SK-N-SH (cell line): ENCODE data around the gene ZNF514.

ENCODE experiments used
- JUND ChIP-seq: IDR thresholded peaks from 2 replicates; pipeline ENCODE4 v1.4.0; 2012
- TF ChIP-seq, protein P1 (sequence below): fragments of 200-600 bp; sonication (generic); IDR thresholded peaks from 2 replicates; pipeline ENCODE4 v1.6.1; 2017; ENCODE audit warnings: antibody characterized with exemption, mild to moderate bottlenecking, moderate library complexity

DNA sequence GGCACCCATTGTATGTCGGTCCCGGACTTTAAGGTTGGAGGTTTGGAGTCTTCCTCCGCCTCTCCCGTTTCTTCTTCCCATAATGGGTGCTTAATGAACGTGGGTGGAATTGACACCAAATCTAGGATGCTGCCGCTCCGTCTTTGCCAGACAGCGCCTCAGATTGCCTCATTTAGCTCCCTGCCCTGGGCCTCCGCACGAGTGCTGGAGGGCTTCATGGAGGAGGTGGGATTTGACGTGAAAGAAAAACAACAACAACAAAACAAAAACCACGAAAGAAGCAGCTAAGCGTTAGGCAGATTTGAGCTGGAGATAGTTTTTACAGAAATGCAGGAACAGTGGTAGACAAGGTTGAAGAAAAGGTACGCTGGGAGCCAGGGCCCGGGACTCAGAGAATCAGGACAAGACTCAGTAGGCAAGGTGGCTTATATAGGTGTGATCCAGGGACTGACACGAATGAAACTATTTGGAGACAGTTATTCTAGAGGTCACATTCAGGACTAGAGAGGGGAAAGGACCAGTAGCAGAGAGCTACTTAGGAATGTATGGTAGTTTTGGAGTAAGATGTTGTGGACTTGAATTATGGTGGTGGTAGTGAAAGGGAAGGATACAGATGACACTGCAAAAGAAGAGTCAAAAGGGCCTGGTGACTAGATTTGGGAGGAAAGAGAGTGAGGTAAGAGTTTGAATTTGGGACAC, 6.6 kb upstream of the ZNF514 start:
- TF ChIP-seq, protein P1, sequence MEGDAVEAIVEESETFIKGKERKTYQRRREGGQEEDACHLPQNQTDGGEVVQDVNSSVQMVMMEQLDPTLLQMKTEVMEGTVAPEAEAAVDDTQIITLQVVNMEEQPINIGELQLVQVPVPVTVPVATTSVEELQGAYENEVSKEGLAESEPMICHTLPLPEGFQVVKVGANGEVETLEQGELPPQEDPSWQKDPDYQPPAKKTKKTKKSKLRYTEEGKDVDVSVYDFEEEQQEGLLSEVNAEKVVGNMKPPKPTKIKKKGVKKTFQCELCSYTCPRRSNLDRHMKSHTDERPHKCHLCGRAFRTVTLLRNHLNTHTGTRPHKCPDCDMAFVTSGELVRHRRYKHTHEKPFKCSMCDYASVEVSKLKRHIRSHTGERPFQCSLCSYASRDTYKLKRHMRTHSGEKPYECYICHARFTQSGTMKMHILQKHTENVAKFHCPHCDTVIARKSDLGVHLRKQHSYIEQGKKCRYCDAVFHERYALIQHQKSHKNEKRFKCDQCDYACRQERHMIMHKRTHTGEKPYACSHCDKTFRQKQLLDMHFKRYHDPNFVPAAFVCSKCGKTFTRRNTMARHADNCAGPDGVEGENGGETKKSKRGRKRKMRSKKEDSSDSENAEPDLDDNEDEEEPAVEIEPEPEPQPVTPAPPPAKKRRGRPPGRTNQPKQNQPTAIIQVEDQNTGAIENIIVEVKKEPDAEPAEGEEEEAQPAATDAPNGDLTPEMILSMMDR: no peak
- TF ChIP-seq JUND: no peak
